A204.1 (cell line): ENCODE results near the gene TAB3.

ENCODE experiments used
- FAIRE-seq: peaks from 2 replicates; lab custom pipeline; 2012; peaks lifted over from hg19 to GRCh38; lab: Jason Lieb, UNC

The TAB3 gene

GRCh38 chrX:30885136-30885535 is 3.9 kb downstream of the TAB3 start:
- FAIRE-seq, result no peak

- no peak for FAIRE-seq
Observed at GRCh38 chrX:30883138-30883537, 5.9 kb downstream of the TAB3 start.

- FAIRE-seq, result no peak
Observed at GRCh38 chrX:30881797-30882196, 7.3 kb downstream of the TAB3 start.

- no peak for FAIRE-seq
Observed at GRCh38 chrX:30881390-30881789, 7.7 kb downstream of the TAB3 start.

- no peak for FAIRE-seq
Observed at GRCh38 chrX:30880058-30880457, 9.0 kb downstream of the TAB3 start.

GRCh38 chrX:30876367-30876766 is 12.7 kb downstream of the TAB3 start:
- no peak for FAIRE-seq

- FAIRE-seq, result no peak
Observed at GRCh38 chrX:30875957-30876356, 13.1 kb downstream of the TAB3 start.

- FAIRE-seq, result no peak
Observed at GRCh38 chrX:30874851-30875250, 14.2 kb downstream of the TAB3 start.

GRCh38 chrX:30870572-30870971 is 18.5 kb downstream of the TAB3 start:
- FAIRE-seq, result no peak

- FAIRE-seq, result no peak
Observed at GRCh38 chrX:30865612-30866011, 23.4 kb downstream of the TAB3 start.

GRCh38 chrX:30865015-30865414 is 24.0 kb downstream of the TAB3 start:
- FAIRE-seq, result no peak

- FAIRE-seq, result no peak
Observed at GRCh38 chrX:30864383-30864785, 24.7 kb downstream of the TAB3 start.

- no peak for FAIRE-seq
Observed at GRCh38 chrX:30863974-30864373, 25.1 kb downstream of the TAB3 start.

GRCh38 chrX:30858098-30858497 is 31.0 kb downstream of the TAB3 start:
- no peak for FAIRE-seq

GRCh38 chrX:30851449-30851848 is 37.6 kb downstream of the TAB3 start:
- no peak for FAIRE-seq

GRCh38 chrX:30835373-30835772 is 53.7 kb downstream of the TAB3 start:
- no peak for FAIRE-seq

GRCh38 chrX:30833896-30834295 is 55.2 kb downstream of the TAB3 start:
- no peak for FAIRE-seq

- FAIRE-seq, result no peak
Observed at GRCh38 chrX:30831082-30831481, 58.0 kb downstream of the TAB3 start.

GRCh38 chrX:30830326-30830943 is 58.6 kb downstream of the TAB3 start:
- no peak for FAIRE-seq

GRCh38 chrX:30824275-30824674 is 64.8 kb downstream of the TAB3 start:
- no peak for FAIRE-seq

- FAIRE-seq, result no peak
Observed at GRCh38 chrX:30822764-30823163, 66.3 kb downstream of the TAB3 start.

- FAIRE-seq, result no peak
Observed at GRCh38 chrX:30822068-30822681, 66.9 kb downstream of the TAB3 start.

GRCh38 chrX:30821116-30821515 is 67.9 kb downstream of the TAB3 start:
- FAIRE-seq, result no peak

- no peak for FAIRE-seq
Observed at GRCh38 chrX:30819080-30819479, 70.0 kb downstream of the TAB3 start.
